Trophoblast cell (in vitro differentiated cells and primary cell): ENCODE measurements around the gene CD27.

Experiments used
- DNase-seq, 2 donors: peaks; one replicate each; pipeline ENCODE4 v3.0.0-alpha.2; 2016
- H2AFZ ChIP-seq: 2 replicates; pipeline ENCODE4 v1.6.1; 2013; ENCODE audit warnings: low read length, moderate library complexity, mild to moderate bottlenecking; ENCODE audit not compliant: insufficient read depth, poor library complexity
- H2AK5ac ChIP-seq: 2 replicates; pipeline ENCODE4 v1.6.1; 2013; ENCODE audit warnings: mild to moderate bottlenecking, low read length
- H2BK120ac ChIP-seq: 2 replicates; pipeline ENCODE4 v1.6.1; 2013; ENCODE audit warnings: low read length, mild to moderate bottlenecking, moderate library complexity; ENCODE audit not compliant: insufficient read depth, poor library complexity
- H2BK12ac ChIP-seq: 2 replicates; pipeline ENCODE4 v1.6.1; 2013; ENCODE audit warnings: mild to moderate bottlenecking, low read length, moderate library complexity
- H2BK5ac ChIP-seq: 2 replicates; pipeline ENCODE4 v1.6.1; 2013; ENCODE audit warnings: low read length, low read depth, moderate library complexity, mild to moderate bottlenecking; ENCODE audit not compliant: poor library complexity
- H3K14ac ChIP-seq: 2 replicates; pipeline ENCODE4 v1.6.1; 2013; ENCODE audit warnings: mild to moderate bottlenecking, low read length
- H3K18ac ChIP-seq: 2 replicates; pipeline ENCODE4 v1.6.1; 2013; ENCODE audit warnings: mild to moderate bottlenecking, low read length
- H3K23ac ChIP-seq: 2 replicates; pipeline ENCODE4 v1.6.1; 2013; ENCODE audit warnings: low read length
- H3K27ac ChIP-seq: 2 replicates; pipeline ENCODE4 v1.5.1; 2013; ENCODE audit warnings: low read depth, mild to moderate bottlenecking, inconsistent platforms, low read length, moderate library complexity
- H3K27me3 ChIP-seq: 2 replicates; pipeline ENCODE4 v1.6.1; 2013; ENCODE audit warnings: inconsistent platforms, mild to moderate bottlenecking, low read length, moderate library complexity; ENCODE audit not compliant: insufficient read depth
- H3K36me3 ChIP-seq, 2 experiments: 1 replicate in 1 of 2; 2 replicates in 1 of 2; pipeline ENCODE4 v1.6.1; 2013; ENCODE audit warnings: low read length in 2 of 2, mild to moderate bottlenecking in 2 of 2, moderate library complexity in 1 of 2; ENCODE audit not compliant: insufficient read depth in 2 of 2, control insufficient read depth in 1 of 2
- H3K4ac ChIP-seq: 2 replicates; pipeline ENCODE4 v1.6.1; 2013; ENCODE audit warnings: low read depth, mild to moderate bottlenecking, low read length, moderate library complexity
- H3K4me1 ChIP-seq, 2 experiments: 1 replicate in 1 of 2; 2 replicates in 1 of 2; pipeline ENCODE4 v1.6.1; 2013; ENCODE audit warnings: low read length in 2 of 2, mild to moderate bottlenecking in 2 of 2, moderate library complexity in 1 of 2; ENCODE audit not compliant: insufficient read depth in 2 of 2, control insufficient read depth in 1 of 2
- H3K4me2 ChIP-seq: 2 replicates; pipeline ENCODE4 v1.6.1; 2013; ENCODE audit warnings: inconsistent platforms, mild to moderate bottlenecking, low read length, moderate library complexity
- H3K4me3 ChIP-seq: 2 replicates; pipeline ENCODE4 v1.5.1; 2013; ENCODE audit warnings: mild to moderate bottlenecking, low read depth, low read length, inconsistent platforms
- H3K79me1 ChIP-seq: one replicate; pipeline ENCODE4 v1.6.1; 2013; ENCODE audit warnings: low read length
- H3K79me2 ChIP-seq: 2 replicates; pipeline ENCODE4 v1.6.1; 2013; ENCODE audit warnings: low read length, mild to moderate bottlenecking; ENCODE audit not compliant: control insufficient read depth, insufficient read depth, poor library complexity
- H3K9ac ChIP-seq: 2 replicates; pipeline ENCODE4 v1.6.1; 2013; ENCODE audit warnings: mild to moderate bottlenecking, low read length
- H3K9me3 ChIP-seq: 2 replicates; pipeline ENCODE4 v1.6.1; 2013; ENCODE audit warnings: low read depth, mild to moderate bottlenecking, control low read depth, inconsistent platforms, low read length; ENCODE audit not compliant: insufficient read depth
- H4K12ac ChIP-seq: 2 replicates; pipeline ENCODE4 v1.6.1; 2013; ENCODE audit warnings: low read depth, mild to moderate bottlenecking, low read length, moderate library complexity
- H4K8ac ChIP-seq: 2 replicates; pipeline ENCODE4 v1.6.1; 2013; ENCODE audit warnings: low read depth, mild to moderate bottlenecking, low read length, moderate library complexity
- H4K91ac ChIP-seq: one replicate; pipeline ENCODE4 v1.6.1; 2013; ENCODE audit warnings: low read depth, mild to moderate bottlenecking, low read length, moderate library complexity
- WGBS: extraction: QIAGEN DNeasy Blood & Tissue Kit; methylation state at CpG from one replicate; pipeline ENCODE4 v1.1.7; 2013; ENCODE audit warnings: missing lambda C conversion rate; ENCODE audit not compliant: insufficient read length, insufficient coverage; ENCODE audit errors: extremely low coverage; 5-methylcytosine and 5-hydroxymethylcytosine counted together

The CD27 gene

DNA sequence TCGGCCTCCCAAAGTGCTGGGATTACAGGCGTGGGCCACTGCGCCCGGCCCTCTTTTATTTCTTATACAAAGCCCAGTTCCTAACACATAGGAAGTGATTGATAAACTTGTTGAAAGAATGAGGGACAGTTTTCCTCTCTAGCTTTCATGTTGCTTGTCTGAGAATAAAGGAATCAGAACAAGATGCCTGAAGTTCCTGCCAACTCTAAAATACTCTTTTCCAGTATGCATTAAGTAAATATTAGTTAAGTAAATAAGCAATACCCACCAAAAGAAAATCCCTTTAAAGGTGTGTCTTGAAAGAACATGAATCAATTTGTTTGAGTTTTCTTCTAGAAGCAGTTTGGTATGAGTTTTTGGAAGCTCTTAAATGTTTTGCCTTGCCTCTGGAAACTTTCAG, 24.4 kb upstream of the CD27 start:
- H2BK12ac ChIP-seq: no peak overlapping the region
- no peaks in the 10 kb centered on the region for H3K79me1 ChIP-seq
- no peaks in the 10 kb centered on the region for H3K79me2 ChIP-seq
- no peak overlapping the region for H2BK120ac ChIP-seq
- H3K9ac ChIP-seq: no peak overlapping the region
- no peak overlapping the region for H2AFZ ChIP-seq
- no peak overlapping the region for H2BK5ac ChIP-seq
- H4K12ac ChIP-seq: no peak overlapping the region
- H3K27me3 ChIP-seq: no peaks in the 10 kb centered on the region
- no peak overlapping the region for H4K91ac ChIP-seq
- H3K14ac ChIP-seq: no peak overlapping the region
- no peak overlapping the region for H3K4me2 ChIP-seq
- no peak overlapping the region for H3K23ac ChIP-seq
- no peaks in the 10 kb centered on the region for H3K9me3 ChIP-seq
- H3K4ac ChIP-seq: no peak overlapping the region
- no peak overlapping the region for H4K8ac ChIP-seq
- no peak overlapping the region for H3K4me3 ChIP-seq
- H3K18ac ChIP-seq: no peak overlapping the region
- H3K4me1 ChIP-seq: no peaks in the 10 kb centered on the region
- H3K36me3 ChIP-seq: no peaks in the 10 kb centered on the region
- DNase-seq: no peak
- no peak overlapping the region for H2AK5ac ChIP-seq
- no CpG with 5 or more reads among the region's 4 CpGs for WGBS
- no peak overlapping the region for H3K27ac ChIP-seq

DNA sequence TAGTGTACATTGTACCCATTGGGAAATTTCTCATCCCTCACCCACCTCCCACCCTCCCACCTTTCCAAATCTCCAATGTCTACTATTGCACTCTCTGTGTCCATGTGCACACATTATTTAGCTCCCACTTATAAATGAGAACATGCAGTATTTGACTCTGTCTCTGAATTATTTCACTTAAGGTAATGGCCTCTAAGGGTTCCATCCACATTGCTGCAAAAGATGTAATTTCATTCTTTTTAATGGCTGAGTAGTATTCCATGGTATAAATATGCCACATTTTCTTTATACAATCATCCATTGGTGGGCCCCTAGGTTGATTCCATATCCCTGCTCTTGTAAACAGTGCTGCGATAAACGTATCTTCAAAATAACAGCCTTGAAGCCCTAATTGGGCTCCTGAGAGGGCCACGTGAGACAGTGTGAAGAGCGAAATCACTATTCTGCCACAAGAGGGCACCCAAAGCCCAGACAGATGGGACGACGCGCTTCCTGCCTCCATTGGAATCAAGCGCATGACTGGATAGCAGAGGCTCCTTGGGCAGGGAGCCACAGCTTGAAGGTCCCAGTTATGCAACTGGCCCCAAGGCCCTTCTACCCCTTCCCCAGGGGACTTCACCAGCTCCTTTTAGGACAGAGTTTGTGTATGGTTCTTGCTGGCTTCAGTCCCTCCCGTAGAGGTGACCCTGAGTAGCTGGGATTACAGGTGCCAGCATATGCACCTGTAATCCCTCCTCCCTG, 21.3 kb upstream of the CD27 start:
- Histone ChIP-seq H3K79me1 (no peaks in the 10 kb centered on the region), H2BK5ac (no peak overlapping the region), H3K18ac (no peak overlapping the region), H2AK5ac (no peak overlapping the region), H3K9me3 (no peaks in the 10 kb centered on the region), H3K36me3 (no peaks in the 10 kb centered on the region), H3K4me3 (no peak overlapping the region), H2BK120ac (no peak overlapping the region), H3K14ac (no peak overlapping the region), H4K12ac (no peak overlapping the region), H3K4me2 (no peak overlapping the region), H4K8ac (no peak overlapping the region), H3K27ac (no peak overlapping the region), H3K9ac (no peak overlapping the region), H3K4me1 (no peaks in the 10 kb centered on the region), H3K23ac (no peak overlapping the region), H3K4ac (no peak overlapping the region), H3K27me3 (no peaks in the 10 kb centered on the region), H2BK12ac (no peak overlapping the region), H4K91ac (no peak overlapping the region), H3K79me2 (no peaks in the 10 kb centered on the region), H2AFZ (no peak overlapping the region)
- DNase-seq: peak; percentile 90 to 96
- WGBS: no CpG with 5 or more reads among the region's 9 CpGs

DNA sequence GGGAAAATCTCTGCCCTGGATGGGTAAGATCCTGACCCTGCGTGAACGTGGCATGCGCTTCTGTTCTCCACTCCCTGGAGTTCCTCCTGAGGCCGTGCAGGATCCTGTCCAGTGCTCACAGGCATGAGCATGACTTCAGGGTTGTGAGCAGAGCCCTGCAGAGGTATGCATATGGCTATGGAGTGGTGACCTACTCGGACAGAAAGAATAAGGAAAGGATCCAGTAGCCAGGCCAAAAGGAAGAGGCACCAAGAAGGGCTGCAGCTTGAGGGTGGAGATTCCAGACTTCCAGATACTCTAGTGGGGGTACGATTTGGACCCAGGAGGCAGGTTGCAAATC, 20.8 kb upstream of the CD27 start:
- WGBS: no CpG with 5 or more reads among the region's 6 CpGs
- Histone ChIP-seq H2BK12ac (no peak overlapping the region), H3K4me3 (no peak overlapping the region), H2AFZ (no peak overlapping the region), H4K8ac (no peak overlapping the region), H3K36me3 (no peaks in the 10 kb centered on the region), H3K9ac (no peak overlapping the region), H3K27ac (no peak overlapping the region), H2AK5ac (no peak overlapping the region), H3K4ac (no peak overlapping the region), H2BK5ac (no peak overlapping the region), H3K27me3 (no peaks in the 10 kb centered on the region), H4K91ac (no peak overlapping the region), H3K4me1 (no peaks in the 10 kb centered on the region), H3K79me2 (no peaks in the 10 kb centered on the region), H2BK120ac (no peak overlapping the region), H3K23ac (no peak overlapping the region), H4K12ac (no peak overlapping the region), H3K4me2 (no peak overlapping the region), H3K14ac (no peak overlapping the region), H3K9me3 (no peaks in the 10 kb centered on the region), H3K18ac (no peak overlapping the region), H3K79me1 (no peaks in the 10 kb centered on the region)
- DNase-seq: no peak

DNA sequence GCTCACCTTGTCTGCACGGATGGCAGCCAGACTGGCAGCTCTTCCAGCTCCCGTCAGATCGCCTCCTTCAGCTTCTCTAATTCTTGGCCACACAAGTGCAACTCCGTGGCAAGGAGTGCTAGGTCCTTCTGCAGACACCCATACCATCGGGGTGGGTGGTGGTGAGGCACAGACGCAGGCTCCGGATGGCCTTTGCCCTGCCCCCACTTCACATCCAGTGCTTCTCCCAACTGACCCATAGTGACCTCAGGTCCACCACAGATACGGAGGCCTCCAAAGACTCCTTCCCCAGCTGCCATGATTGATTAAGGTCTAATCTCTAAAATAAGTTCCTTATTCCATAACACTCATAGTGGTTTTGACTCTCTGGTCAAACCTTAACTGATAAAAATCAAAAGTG, 19.9 kb upstream of the CD27 start:
- no peak for DNase-seq
- Histone ChIP-seq H3K79me1 (no peaks in the 10 kb centered on the region), H3K9me3 (no peaks in the 10 kb centered on the region), H3K79me2 (no peaks in the 10 kb centered on the region), H4K12ac (no peak overlapping the region), H3K27me3 (no peaks in the 10 kb centered on the region), H4K91ac (no peak overlapping the region), H3K14ac (no peak overlapping the region), H2AFZ (no peak overlapping the region), H2AK5ac (no peak overlapping the region), H3K18ac (no peak overlapping the region), H2BK12ac (no peak overlapping the region), H3K4me2 (no peak overlapping the region), H3K4me3 (no peak overlapping the region), H3K23ac (no peak overlapping the region), H3K9ac (no peak overlapping the region), H3K4me1 (no peaks in the 10 kb centered on the region), H3K36me3 (no peaks in the 10 kb centered on the region), H3K27ac (no peak overlapping the region), H2BK120ac (no peak overlapping the region), H2BK5ac (no peak overlapping the region), H3K4ac (no peak overlapping the region), H4K8ac (no peak overlapping the region)
- WGBS: no CpG with 5 or more reads among the region's 8 CpGs
